HepG2 (cell line): ENCODE results near the gene LIFR.

Experiments used
- CTCF ChIP-seq: sonication (generic); formaldehyde crosslinking; IDR thresholded peaks from 2 replicates; pipeline ENCODE4 v1.5.0; 2020; ENCODE audit warnings: mild to moderate bottlenecking, missing genetic modification reagents, moderate library complexity
- IRX3 ChIP-seq: sonication (generic); formaldehyde crosslinking; IDR thresholded peaks from 2 replicates; pipeline ENCODE4 v1.8.1; 2023; ENCODE audit warnings: mild to moderate bottlenecking, low read depth, missing genetic modification reagents, borderline replicate concordance
- TBP ChIP-seq: sonication (generic); formaldehyde crosslinking; IDR thresholded peaks from 2 replicates; pipeline ENCODE4 v1.5.0; 2020; ENCODE audit warnings: missing genetic modification reagents
- ZBTB10 ChIP-seq: sonication (generic); formaldehyde crosslinking; IDR thresholded peaks from 2 replicates; pipeline ENCODE4 v1.4.0; 2020; ENCODE audit warnings: missing genetic modification reagents, borderline replicate concordance
- ZBTB21 ChIP-seq: sonication (generic); formaldehyde crosslinking; IDR thresholded peaks from 2 replicates; pipeline ENCODE4 v1.4.0; 2020; ENCODE audit warnings: missing genetic modification reagents
- ZNF720 ChIP-seq: sonication (generic); formaldehyde crosslinking; IDR thresholded peaks from 2 replicates; pipeline ENCODE4 v1.4.0; 2020; ENCODE audit warnings: missing genetic modification reagents

GRCh38 chr5:38600329-38601045, 44.0 kb upstream of the LIFR start:
- TF ChIP-seq TBP (CRISPR knock-in tag) (no peak), ZNF720 (CRISPR knock-in tag) (no peak), ZBTB10 (CRISPR knock-in tag) (no peak), ZBTB21 (CRISPR knock-in tag) (no peak), IRX3 (CRISPR knock-in tag) (no peak), CTCF (no peak)
